GM20000 (cell line): Measurements from ENCODE around the gene ITGB6.
A peak's percentile ranks its signal among the peaks of the same experiment; 100 is the strongest.

ENCODE experiments used
- DNase-seq: peaks from one replicate; pipeline ENCODE4 v3.0.0; 2012; ENCODE audit warnings: low spot score
- TF ChIP-seq, protein P1 (sequence below): IDR thresholded peaks from 2 replicates; pipeline ENCODE4 v1.5.1; 2012; ENCODE audit warnings: mild to moderate bottlenecking, control low read depth; ENCODE audit errors: extremely low read depth, missing control alignments

Gene ITGB6

DNA sequence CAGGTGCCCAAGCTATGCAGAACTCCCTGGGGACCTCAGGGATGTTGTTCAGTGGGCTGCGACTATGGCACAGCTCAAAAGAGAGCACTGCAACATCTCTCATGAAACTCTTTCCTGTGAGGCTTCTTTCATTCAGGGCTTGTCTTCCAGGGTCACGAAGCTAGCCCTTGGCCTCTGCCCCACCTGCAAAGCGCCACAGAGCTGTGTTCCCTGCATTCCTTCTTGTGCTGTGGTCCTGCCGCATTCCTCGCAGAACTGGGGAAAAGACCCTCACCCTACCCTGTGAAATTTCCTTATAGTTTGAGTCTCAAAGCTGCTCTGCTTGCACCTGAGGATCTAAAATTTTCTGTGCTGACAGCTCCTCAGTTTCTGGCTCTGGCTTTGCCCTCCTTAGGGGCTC is 26.3 kb upstream of the ITGB6 start:
- TF ChIP-seq, protein P1, sequence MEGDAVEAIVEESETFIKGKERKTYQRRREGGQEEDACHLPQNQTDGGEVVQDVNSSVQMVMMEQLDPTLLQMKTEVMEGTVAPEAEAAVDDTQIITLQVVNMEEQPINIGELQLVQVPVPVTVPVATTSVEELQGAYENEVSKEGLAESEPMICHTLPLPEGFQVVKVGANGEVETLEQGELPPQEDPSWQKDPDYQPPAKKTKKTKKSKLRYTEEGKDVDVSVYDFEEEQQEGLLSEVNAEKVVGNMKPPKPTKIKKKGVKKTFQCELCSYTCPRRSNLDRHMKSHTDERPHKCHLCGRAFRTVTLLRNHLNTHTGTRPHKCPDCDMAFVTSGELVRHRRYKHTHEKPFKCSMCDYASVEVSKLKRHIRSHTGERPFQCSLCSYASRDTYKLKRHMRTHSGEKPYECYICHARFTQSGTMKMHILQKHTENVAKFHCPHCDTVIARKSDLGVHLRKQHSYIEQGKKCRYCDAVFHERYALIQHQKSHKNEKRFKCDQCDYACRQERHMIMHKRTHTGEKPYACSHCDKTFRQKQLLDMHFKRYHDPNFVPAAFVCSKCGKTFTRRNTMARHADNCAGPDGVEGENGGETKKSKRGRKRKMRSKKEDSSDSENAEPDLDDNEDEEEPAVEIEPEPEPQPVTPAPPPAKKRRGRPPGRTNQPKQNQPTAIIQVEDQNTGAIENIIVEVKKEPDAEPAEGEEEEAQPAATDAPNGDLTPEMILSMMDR, result no peak
- DNase-seq, result no peak

DNA sequence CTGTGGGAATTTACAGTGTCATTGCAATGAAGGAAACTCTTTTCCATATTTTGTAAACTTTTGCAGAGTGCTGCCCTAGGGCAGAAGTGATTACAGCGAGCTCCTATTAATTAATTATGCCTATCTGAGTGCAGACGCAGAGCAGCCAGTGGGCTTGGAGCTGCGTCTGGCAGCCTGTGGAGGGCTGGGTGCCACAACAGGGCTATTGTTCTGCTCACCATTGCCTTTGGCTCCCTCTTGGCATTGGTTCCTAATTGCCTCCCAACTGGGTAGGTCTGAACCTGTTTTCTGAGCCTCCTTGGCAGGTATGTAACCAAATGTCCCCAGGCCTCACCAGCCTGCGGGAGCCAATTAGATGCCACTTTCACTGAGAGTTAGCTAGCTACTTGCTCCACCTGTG is 25.6 kb upstream of the ITGB6 start:
- TF ChIP-seq, protein P1, result no peak
- DNase-seq, result no peak

DNA sequence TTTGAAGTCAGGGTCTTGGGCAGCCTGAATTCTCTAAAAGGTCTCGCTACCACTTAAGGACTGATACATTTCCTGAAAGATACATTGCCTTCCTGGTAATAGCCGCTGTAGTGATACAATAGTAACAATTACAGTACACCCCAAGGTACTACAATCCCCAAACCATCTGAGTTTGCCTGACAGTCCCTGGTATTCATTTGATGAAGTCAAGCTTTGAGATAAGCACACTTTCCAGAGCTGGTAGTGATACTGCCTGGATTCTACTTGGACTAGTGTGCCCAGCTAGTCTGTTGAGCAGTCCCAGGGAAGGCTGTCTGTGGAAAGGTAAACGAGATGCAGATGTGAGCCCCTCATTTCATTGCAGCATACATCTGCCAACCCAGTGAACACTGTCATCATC is 24.4 kb upstream of the ITGB6 start:
- TF ChIP-seq, protein P1, result no peak
- no peak for DNase-seq

DNA sequence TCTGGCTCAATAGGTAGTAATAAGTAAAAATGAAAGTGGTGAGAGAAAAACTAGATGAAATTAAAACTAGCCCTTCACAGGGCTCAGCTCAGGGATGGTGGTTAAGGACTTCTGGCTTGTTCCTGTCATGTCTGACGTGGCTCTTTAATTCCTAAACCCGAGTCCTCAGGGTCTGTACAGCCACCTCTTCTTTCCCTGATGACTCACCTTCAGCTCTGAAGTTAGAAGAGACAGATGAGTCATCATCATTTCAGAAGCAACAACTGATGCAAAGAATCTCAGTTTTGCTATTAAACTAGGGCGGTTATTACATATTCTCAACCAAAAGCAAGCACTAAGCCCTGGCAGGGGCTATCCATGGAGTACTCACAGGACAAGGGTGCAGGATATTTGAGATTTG is 24.0 kb upstream of the ITGB6 start:
- DNase-seq, result peak; percentile 63
- TF ChIP-seq, protein P1, result no peak

DNA sequence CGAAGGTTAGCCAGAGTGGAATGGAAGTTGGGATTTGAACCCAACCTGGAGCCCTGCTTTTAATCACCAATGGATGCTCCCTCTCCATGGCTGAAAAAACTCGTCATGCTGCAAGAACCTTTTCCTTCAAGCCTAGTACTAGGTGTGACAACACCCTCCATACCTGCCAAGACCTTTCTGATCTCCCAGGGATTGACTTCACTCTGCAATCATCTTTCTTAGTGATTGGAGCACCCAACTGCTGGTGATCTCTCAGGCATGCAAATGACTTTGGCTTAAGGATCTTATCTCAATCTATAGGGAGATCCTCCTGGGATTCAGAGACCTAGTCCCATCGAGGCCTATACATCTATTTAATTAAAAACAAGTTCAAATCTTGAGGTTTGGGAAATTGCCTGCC is 23.5 kb upstream of the ITGB6 start:
- TF ChIP-seq, protein P1, result no peak
- DNase-seq, result no peak

DNA sequence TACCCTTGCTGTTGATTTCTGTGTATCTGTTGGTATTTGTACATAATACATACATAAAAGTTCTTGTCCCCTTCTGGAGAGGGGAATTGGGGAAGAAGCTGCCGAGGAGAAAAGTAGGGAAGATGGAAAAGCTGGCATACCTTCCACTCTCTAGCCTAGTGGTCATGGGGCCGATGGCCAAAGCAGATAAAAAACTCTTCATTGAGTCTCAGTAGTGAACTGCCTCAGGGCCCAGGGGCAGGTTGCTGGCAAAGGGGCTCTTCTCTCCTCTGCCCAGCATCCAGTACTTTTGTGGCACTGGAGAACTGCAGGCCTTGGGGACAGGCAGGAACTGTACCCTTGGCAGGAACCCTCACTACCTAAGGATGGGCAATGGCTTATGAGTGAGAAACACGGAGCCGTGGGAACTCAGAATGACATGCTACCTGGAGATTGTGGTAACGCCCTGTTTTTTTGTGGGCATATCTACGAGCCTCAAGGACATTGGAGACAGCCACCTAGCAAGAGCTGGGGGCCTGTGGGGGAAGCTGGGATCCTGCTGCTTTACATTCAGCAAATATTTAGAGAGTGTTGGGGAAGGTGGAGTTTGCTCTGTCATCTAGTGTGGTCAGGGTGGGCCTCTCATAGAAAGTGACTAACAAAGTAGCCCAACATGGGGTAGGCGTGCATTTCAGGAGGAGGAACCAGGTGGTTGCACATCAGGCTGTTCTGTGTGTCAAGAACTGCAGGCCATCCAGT is 22.6 kb upstream of the ITGB6 start:
- TF ChIP-seq, protein P1, result no peak
- DNase-seq, result no peak

DNA sequence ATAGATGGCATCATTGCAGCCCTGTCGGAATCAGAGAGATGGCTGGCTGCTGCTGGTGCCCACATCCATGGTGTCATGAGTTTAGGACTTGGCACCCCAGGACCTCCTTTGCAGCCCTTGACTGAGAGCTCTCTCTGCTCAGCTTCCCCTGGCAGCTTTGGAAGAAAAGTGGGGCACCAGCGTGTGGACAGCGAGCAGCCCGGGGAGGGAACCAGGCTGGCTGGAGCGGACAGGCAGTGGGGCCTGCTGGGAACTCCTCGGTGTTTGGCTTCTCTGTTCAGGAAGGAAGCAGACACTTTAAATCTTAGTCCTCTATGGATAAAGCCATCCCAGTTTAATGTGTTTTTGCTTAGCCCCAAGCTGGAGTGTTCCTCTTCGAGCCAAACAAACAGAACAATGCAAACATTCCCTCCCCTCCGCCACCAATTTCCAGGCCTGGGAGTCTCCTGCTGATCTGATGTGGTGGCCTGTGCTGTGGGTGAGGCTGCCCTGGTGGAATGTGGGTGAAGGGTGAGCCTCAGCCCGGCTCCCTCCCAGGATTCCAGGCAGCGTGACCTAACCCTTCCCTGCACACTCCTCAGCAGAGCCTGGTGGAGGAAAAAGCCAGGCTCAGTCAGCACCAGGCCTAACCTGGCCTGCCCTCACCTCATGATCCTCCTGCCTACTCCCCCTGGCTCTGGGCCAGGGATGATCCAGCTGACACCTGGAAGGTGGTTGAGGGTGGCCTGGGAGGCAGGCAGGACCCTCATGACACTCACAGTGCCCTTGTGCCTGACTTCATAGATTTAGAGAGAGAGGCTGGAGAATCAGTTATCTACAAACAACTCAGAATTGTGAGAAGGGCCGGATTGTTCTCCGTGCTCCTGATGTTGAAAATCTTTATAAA is 21.6 kb upstream of the ITGB6 start:
- no peak for DNase-seq
- TF ChIP-seq, protein P1, result no peak
